Activated T-cell treated with anti-CD3 and anti-CD28 coated beads, Interleukin-2, amount 50 U/mL, for 1 hour (primary cell): ENCODE results near the gene SLC5A8.
"Not testable (repeated sequence)": the region's sequence is repeated elsewhere in the genome, so short reads cannot be mapped to it uniquely, and the experiment has no call there.

Experiments used
- DNase-seq: peaks from one replicate; pipeline ENCODE4 v3.0.0-alpha.2; 2020

The SLC5A8 gene

DNA sequence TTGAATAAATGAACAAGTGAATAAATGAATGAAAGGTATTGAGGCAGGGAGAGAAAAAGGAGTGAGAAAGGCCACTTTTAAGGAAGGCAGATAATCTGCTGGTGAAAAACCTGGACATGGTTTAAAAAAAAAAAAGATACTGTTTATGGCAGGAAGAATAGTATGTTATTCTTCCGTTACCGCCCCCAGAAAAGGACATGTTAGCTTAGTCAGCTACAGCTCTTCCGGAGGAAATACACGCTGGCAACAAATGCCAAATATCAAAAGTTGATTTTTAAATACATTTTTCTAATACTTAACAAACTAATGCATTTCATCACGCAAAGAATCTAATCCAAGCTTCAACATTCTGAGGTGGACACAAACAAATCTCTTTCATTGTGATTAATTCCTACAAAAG lies 43.2 kb downstream of the SLC5A8 start:
- DNase-seq = no peak

DNA sequence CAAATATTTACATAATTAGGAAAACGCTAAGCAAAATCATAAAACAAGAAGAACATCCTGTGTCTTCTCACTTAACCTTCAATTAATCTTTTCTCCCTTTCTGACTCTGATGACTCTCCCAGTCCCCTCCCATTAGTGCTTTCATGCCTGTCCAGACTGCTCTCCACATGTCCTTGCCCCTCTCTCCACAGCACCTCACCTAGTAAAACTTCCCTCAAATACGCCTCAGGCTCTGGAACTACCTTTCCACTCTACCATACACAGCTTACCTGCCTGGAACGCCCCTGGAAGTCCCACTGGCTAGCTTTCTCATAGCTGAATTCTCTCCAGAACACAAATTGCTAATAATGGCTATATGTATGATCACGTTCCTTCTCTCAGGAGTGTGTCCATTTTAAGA lies 44.7 kb downstream of the SLC5A8 start:
- no peak for DNase-seq

DNA sequence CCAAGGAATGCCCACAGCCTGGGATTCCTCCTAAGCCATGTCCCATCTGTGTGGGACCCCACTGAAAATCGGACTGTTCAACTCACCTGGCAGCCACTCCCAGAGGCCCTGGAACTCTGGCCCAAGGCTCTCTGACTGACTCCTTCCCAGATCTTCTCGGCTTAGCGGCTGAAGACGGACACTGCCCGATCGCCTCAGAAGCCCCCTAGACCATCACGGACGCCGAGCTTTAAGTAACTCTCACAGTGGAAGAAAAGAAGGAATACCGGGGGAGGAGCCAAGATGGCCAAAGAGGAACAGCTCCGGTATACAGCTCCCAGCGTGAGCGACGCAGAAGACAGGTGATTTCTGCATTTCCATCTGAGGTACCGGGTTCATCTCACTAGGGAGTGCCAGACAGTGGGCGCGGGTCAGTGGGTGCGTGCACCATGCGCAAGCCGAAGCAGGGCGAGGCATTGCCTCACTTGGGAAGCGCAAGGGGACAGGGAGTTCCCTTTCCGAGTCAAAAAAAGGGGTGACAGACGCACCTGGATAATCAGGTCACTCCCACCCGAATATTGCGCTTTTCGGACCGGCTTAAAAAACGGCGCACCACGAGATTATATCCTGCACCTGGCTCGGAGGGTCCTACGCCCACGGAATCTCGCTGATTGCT lies 64.1 kb downstream of the SLC5A8 start:
- not testable (repeated sequence) for DNase-seq

DNA sequence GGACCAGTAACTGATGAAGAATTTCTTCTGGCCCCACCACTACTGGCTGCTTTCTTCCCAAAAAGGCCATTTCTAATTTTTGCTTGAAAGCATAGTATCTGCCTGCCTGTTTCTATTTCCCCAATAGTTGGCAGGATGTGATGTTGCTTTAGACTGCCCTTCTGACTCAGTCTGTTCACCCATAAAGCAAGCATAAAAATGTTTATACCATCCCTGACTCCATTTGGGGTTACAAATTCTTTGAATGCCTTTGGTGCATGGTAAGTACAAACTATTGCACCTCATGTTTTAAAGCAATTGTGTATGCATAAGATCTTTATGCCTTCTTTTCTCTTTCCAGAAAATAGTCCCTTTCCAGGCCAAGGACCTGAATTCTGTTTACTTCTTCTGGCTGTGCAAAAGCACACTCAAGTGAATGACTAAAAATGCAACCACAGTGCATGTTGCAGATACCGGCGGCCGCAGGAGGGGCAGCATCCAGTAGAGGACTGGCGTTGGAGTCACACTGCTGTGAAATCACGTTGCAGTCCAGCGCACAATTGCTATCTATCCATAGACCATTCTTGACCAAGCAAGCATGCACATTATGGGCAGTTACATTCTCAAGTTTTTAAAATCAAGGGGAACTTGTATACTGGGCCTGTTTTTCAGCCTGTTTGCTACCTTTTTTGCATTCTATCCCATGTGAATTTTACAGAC lies 82.4 kb downstream of the SLC5A8 start:
- DNase-seq = no peak

DNA sequence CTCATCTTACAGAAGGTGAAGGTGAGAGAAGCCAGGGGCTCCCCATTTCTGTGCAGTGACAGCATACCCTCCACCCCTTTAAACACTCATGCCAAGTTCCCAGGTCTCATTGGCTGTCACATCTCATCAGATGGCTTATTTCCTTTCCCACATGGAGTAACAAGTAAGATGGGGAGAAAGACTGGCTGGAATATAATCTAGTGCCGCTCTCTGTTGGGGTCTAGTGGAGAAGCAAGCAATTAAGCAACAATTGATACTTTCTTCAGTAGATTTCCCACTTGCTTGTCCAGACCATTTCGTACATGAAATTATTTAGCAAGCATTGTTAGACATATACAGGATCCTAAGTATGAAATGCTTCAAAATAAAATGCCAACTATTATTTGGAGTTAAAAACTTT lies 92.2 kb downstream of the SLC5A8 start:
- no peak for DNase-seq

DNA sequence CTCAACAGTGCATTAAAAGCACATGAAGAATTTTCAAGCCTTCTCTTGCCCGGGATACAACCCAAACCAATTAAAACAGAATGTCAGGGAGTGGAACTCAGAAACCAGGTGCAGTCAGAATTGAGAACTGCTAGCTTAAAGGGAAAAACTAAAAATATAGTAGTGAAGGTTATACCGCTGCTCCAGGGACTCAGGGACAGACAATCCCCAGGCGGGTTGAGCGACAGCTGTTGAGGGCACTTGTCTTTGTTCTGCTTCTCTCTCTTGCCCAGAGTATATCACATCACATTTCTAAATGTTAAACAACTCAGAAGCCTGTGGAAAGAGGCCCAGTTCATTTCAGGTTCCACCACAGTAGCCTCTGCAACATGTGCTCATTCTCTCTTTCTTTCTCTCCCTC lies 93.1 kb downstream of the SLC5A8 start:
- DNase-seq = no peak

DNA sequence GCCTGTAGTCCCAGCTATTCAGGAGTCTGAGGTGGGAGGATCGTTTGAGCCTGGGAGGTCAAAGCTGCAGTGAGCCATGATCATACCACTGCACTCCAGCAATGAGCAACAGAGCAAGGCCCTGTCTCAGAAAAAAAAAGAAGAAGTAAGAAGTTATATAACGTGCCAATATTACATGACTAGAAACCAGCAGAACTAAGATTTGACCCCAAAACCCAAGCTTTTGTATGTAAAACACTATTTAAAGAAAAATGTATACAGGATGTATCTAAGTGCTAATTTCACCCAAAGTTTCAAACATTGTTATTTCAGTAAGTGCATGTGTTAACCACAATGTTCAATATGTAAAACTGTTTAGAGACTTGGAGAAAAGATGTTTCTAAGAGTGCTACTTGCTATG lies 94.7 kb downstream of the SLC5A8 start:
- DNase-seq = no peak

DNA sequence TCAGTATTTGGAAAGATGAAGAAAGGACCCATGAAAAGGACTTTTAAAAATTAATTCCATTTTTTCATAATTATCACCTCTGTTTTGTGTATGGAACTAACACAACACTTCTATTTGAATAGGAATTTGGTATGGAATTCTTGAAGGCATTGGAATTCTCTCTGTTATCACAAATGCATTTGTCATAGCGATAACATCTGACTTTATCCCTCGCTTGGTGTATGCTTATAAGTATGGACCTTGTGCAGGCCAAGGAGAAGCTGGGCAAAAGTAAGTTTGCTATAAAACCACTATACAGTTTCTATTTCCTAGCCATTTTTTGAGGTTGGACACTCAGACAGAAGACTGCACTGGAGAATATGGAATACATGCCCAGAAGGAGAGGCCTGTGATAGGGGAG lies 98.6 kb downstream of the SLC5A8 start:
- DNase-seq = no peak

DNA sequence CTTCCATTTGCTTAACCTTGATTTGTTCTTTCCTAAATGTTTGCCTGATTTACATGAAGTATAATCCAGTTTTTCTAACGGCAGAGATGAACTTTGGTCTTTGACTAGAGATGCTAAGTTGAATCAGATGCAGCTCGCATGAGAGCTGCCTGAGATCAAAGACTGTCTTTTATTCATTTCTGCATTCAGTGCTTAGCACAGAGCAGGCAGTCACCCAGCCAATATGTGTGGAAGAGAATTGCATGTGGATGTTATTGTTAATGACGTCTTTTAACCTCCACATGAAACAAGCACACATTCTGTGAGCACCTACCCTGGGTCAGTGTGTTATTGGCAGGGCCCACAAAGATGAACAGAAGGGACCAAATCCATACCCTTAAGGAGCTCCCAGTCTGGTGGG lies 99.2 kb downstream of the SLC5A8 start:
- DNase-seq = no peak

DNA sequence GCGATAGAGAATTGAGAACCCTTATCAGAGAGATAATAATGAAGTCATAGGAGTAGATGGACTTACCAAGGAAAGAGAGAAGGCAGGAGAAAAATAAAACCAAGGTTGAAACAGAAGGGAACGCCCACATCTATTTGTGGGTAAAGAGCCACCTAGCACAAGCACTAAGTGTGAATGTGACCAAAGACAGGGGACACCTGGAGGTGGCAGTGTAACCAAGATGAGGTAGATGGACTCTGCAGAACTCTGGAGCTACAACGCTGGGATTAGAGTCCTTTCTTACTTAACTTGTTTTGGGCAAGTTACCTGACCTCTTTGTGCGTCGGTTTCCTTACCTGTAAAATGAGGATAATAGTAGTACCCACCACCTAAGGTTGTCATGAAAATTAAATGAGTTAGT lies 101.9 kb downstream of the SLC5A8 start:
- no peak for DNase-seq

DNA sequence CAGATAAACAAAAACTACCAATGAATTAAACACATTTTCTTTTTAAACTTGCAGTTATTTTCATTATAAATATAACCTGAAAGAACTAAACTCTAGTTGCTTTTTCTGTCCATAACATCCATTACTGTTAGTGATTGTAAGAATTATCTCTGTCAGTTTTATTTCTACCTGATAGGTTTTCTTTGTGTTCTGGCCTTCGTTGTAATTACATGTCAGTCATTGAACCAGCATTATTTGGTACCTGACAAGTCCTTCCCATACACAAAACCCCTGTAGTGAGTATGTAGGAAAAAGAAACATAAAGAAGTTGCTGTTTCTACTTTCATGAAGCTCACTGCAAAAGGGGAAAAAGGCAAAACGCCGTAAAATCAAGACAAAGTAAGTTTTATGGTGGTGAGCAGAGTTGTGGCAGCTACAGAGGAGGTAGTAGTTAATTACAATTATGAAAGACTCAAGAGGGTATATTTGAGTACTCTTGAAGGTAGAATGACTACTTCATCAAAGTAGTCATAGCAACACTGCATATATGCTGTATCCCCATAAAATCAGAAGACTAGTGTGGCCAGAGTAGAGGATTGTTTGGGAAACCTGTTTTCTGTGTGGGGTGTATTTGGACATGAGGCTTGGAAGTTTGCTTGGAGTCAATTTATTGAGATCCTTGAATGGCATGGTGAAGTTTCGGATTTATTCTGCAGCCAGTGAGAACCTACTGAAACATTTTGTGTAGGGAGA lies 102.8 kb downstream of the SLC5A8 start:
- DNase-seq = no peak
